Gastrocnemius medialis (tissue), 4 donors: ENCODE measurements around the gene LRRTM3.

Source experiments
- CTCF ChIP-seq, 5 experiments: fragments of 450-650 bp in 3 of 5; fragments of 200-600 bp in 2 of 5; sonication (generic) in 2 of 5; IDR thresholded peaks in 4 of 5; conservative IDR thresholded peaks in 1 of 5; 1 replicate in 4 of 5; 2 replicates in 1 of 5; pipeline ENCODE4 v1.5.1; 2016 to 2019; ENCODE audit warnings: antibody characterized with exemption in 5 of 5, mild to moderate bottlenecking in 3 of 5, moderate library complexity in 3 of 5
- POLR2A ChIP-seq, 2 donors: fragments of 450-650 bp; IDR thresholded peaks; one replicate each; pipeline ENCODE4 v1.6.1; 2017; ENCODE audit warnings: antibody characterized with exemption in 2 of 2, mild to moderate bottlenecking in 2 of 2, moderate library complexity in 2 of 2

GRCh38 chr10:66926841-66927240, 1.0 kb downstream of the LRRTM3 start:
- TF ChIP-seq CTCF (IDR thresholded peaks at IDR 0.05 in 4 of 5, conservative IDR thresholded peaks at IDR 0.05 in 1 of 5) (no peak), POLR2A (IDR thresholded peaks at IDR 0.05) (no peak)
